ENCODE data around the gene MAN1C1. TPM values are rescaled to one million over a fixed set of nuclear protein-coding genes. Genes with fewer than 3 reads are reported as not detected.
A peak's percentile ranks its signal among the peaks of the same experiment; 100 is the strongest.

MAN1C1 gene
- total RNA-seq, 1 donor from 2014 or later, result 19.5 TPM

- DNase-seq (ENCODE audit: missing footprints) (no peak), ATAC-seq (no peak)
- intact Hi-C loops (cut with DNase I), result loop anchor here (10.0 kb wide), 1 partner anchor 574 kb away; the partner anchor contains the start of gene RSRP1
Observed at GRCh38 chr1:25818569-25818968, 202.0 kb downstream of the MAN1C1 start.

- ATAC-seq (peak; percentile 92), DNase-seq (ENCODE audit: missing footprints) (peak; percentile 95)
- intact Hi-C loops (cut with DNase I), result loop anchor here (5.0 to 10.0 kb wide), 2 partner anchors 178 to 575 kb away; partner anchors contain the start of genes PAFAH2 and RSRP1
Observed at GRCh38 chr1:25819491-25820246, 203.1 kb downstream of the MAN1C1 start, which contains the start of gene MTFR1L. MTFR1L (plus strand) TSS chr1:25819954; CDS start chr1:25823105, 3,151 bp downstream.

- ATAC-seq (peak; percentile 58), DNase-seq (ENCODE audit: missing footprints) (peak; percentile 85)
- intact Hi-C loops (cut with DNase I), result loop anchor here (5.0 kb wide), 1 partner anchor 177 kb away; the partner anchor contains the start of gene PAFAH2
Observed at GRCh38 chr1:25820247-25821111, 203.9 kb downstream of the MAN1C1 start.

GRCh38 chr1:25821112-25821476 lies 204.5 kb downstream of the MAN1C1 start:
- DNase-seq (ENCODE audit: missing footprints), result no peak
- intact Hi-C loops (cut with DNase I), result loop anchor here (5.0 kb wide), 1 partner anchor 176 kb away; the partner anchor contains the start of gene PAFAH2
- no peak for ATAC-seq

- no peak for ATAC-seq
- intact Hi-C loops (cut with DNase I), result loop anchor here (5.0 kb wide), 1 partner anchor 176 kb away; the partner anchor contains the start of gene PAFAH2
- no peak for DNase-seq (ENCODE audit: missing footprints)
Observed at GRCh38 chr1:25821630-25822091, 205.1 kb downstream of the MAN1C1 start.

GRCh38 chr1:25825605-25826004 lies 209.0 kb downstream of the MAN1C1 start:
- ATAC-seq (no peak), DNase-seq (ENCODE audit: missing footprints) (no peak)
- intact Hi-C loops (cut with DNase I), result no loop called here

- intact Hi-C loops (cut with DNase I), result no loop called here
- ATAC-seq, result no peak
- no peak for DNase-seq (ENCODE audit: missing footprints)
Observed at GRCh38 chr1:25826571-25826970, 210.0 kb downstream of the MAN1C1 start.

- no peak for ATAC-seq
- DNase-seq (ENCODE audit: missing footprints), result no peak
- intact Hi-C loops (cut with DNase I), result no loop called here
Observed at GRCh38 chr1:25828491-25828890, 211.9 kb downstream of the MAN1C1 start.

- intact Hi-C loops (cut with DNase I), result no loop called here
- ATAC-seq (peak; percentile 36), DNase-seq (ENCODE audit: missing footprints) (no peak)
Observed at GRCh38 chr1:25829046-25829445, 212.5 kb downstream of the MAN1C1 start.

GRCh38 chr1:25831569-25832196 lies 215.1 kb downstream of the MAN1C1 start:
- ATAC-seq (no peak), DNase-seq (ENCODE audit: missing footprints) (no peak)
- intact Hi-C loops (cut with DNase I), result no loop called here

GRCh38 chr1:25832336-25833037 lies 215.9 kb downstream of the MAN1C1 start:
- intact Hi-C loops (cut with DNase I), result no loop called here
- ATAC-seq (no peak), DNase-seq (ENCODE audit: missing footprints) (no peak)

GRCh38 chr1:25833158-25833557 lies 216.6 kb downstream of the MAN1C1 start:
- no peak for ATAC-seq
- DNase-seq (ENCODE audit: missing footprints), result no peak
- intact Hi-C loops (cut with DNase I), result no loop called here

Other genes with a start within 250 kb of the MAN1C1 start
- 1.7 TPM for gene RHCE, start 196.0 kb upstream of the MAN1C1 start, total RNA-seq
- gene MACO1, start 185.9 kb upstream of the MAN1C1 start, total RNA-seq, result 13.7 TPM
- gene LDLRAP1, start 73.2 kb upstream of the MAN1C1 start, total RNA-seq, result 12.3 TPM
- 45.7 TPM for gene SELENON, start 183.4 kb downstream of the MAN1C1 start, total RNA-seq
- 206 TPM for gene MTFR1L, start 203.2 kb downstream of the MAN1C1 start, total RNA-seq
- gene AUNIP, start 242.7 kb downstream of the MAN1C1 start, total RNA-seq, result not detected